SU-DHL-6 (cell line): ENCODE measurements around the gene NAGPA.

Experiments used
- H2AFZ ChIP-seq: fragments of 200-600 bp; sonication (generic); 2 replicates; pipeline ENCODE4 v1.6.1; 2014; ENCODE audit warnings: low read depth, mild to moderate bottlenecking, moderate library complexity, mixed read lengths, antibody characterized with exemption, low read length; ENCODE audit not compliant: severe bottlenecking
- H3F3A ChIP-seq: fragments of 200-600 bp; shearing (Covaris generic); 2 replicates; pipeline ENCODE4 v1.6.0; 2016; ENCODE audit warnings: antibody characterized with exemption, mild to moderate bottlenecking; ENCODE audit not compliant: insufficient read depth
- H3K27ac ChIP-seq: fragments of 200-600 bp; sonication (generic); 2 replicates; pipeline ENCODE4 v1.5.1; 2016; ENCODE audit warnings: low read depth, mild to moderate bottlenecking, low read length, moderate library complexity, mixed read lengths
- H3K27me3 ChIP-seq: fragments of 200-600 bp; sonication (generic), shearing (Covaris generic); 2 replicates; pipeline ENCODE4 v1.6.0; 2014; ENCODE audit warnings: mild to moderate bottlenecking, low read length
- H3K36me3 ChIP-seq: fragments of 200-600 bp; sonication (generic); 2 replicates; pipeline ENCODE4 v1.6.1; 2014; ENCODE audit warnings: mild to moderate bottlenecking, low read length, mixed read lengths
- H3K4me2 ChIP-seq: fragments of 300-600, 200-600 bp; shearing (Covaris generic), sonication (generic); 2 replicates; pipeline ENCODE4 v1.6.0; 2014; ENCODE audit warnings: low read length, low read depth, mild to moderate bottlenecking; ENCODE audit not compliant: poor library complexity, severe bottlenecking
- H3K4me3 ChIP-seq: fragments of 200-600 bp; sonication (generic); 2 replicates; pipeline ENCODE4 v1.5.1; 2014; ENCODE audit warnings: antibody characterized with exemption, low read length, mild to moderate bottlenecking, mixed read lengths; ENCODE audit not compliant: insufficient read depth, poor library complexity, severe bottlenecking
- H3K79me2 ChIP-seq: fragments of 200-600 bp; sonication (generic); 2 replicates; pipeline ENCODE4 v1.6.1; 2014; ENCODE audit warnings: mild to moderate bottlenecking, low read length, moderate library complexity; ENCODE audit not compliant: insufficient read depth
- H3K9ac ChIP-seq: fragments of 200-600 bp; sonication (generic); 2 replicates; pipeline ENCODE4 v1.7.0; 2014; ENCODE audit warnings: mild to moderate bottlenecking, low read length
- H3K9me2 ChIP-seq: fragments of 200-600 bp; sonication (generic); replicated peaks from 2 replicates; pipeline ENCODE4 v1.6.1; 2014; ENCODE audit warnings: low read length; ENCODE audit not compliant: insufficient read depth
- H3K9me3 ChIP-seq: fragments of 200-600 bp; sonication (generic); 2 replicates; pipeline ENCODE4 v1.6.1; 2014; ENCODE audit warnings: low read length, mixed read lengths; ENCODE audit not compliant: insufficient read depth
- H4K20me1 ChIP-seq: fragments of 200-600 bp; sonication (generic); 2 replicates; pipeline ENCODE4 v1.6.1; 2014; ENCODE audit warnings: low read depth, mild to moderate bottlenecking, antibody characterized with exemption, low read length, moderate library complexity, mixed read lengths
- EZH2phosphoT487 ChIP-seq: fragments of 200-600 bp; sonication (generic), shearing (Covaris generic); conservative IDR thresholded peaks from 2 replicates; pipeline ENCODE4 v1.6.1; 2018; ENCODE audit warnings: mild to moderate bottlenecking, antibody characterized with exemption, low read length, moderate library complexity, mixed read lengths
- TF ChIP-seq, protein P1 (sequence below): fragments of 200-600 bp; sonication (generic); IDR thresholded peaks from one replicate; pipeline ENCODE4 v1.5.1; 2017; ENCODE audit warnings: antibody characterized with exemption, mild to moderate bottlenecking, low read length, moderate library complexity; ENCODE audit not compliant: insufficient read depth, poor library complexity, severe bottlenecking

The NAGPA gene

GRCh38 chr16:4988647-4989046 is 45.1 kb downstream of the NAGPA start:
- no peak for TF ChIP-seq EZH2phosphoT487
- TF ChIP-seq, protein P1, sequence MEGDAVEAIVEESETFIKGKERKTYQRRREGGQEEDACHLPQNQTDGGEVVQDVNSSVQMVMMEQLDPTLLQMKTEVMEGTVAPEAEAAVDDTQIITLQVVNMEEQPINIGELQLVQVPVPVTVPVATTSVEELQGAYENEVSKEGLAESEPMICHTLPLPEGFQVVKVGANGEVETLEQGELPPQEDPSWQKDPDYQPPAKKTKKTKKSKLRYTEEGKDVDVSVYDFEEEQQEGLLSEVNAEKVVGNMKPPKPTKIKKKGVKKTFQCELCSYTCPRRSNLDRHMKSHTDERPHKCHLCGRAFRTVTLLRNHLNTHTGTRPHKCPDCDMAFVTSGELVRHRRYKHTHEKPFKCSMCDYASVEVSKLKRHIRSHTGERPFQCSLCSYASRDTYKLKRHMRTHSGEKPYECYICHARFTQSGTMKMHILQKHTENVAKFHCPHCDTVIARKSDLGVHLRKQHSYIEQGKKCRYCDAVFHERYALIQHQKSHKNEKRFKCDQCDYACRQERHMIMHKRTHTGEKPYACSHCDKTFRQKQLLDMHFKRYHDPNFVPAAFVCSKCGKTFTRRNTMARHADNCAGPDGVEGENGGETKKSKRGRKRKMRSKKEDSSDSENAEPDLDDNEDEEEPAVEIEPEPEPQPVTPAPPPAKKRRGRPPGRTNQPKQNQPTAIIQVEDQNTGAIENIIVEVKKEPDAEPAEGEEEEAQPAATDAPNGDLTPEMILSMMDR = no peak
- Histone ChIP-seq H3K9me3 (peaks cover 4% of the 10 kb centered on the region; the same call in 1 of the 2 replicates), H4K20me1 (no peaks in the 10 kb centered on the region)

DNA sequence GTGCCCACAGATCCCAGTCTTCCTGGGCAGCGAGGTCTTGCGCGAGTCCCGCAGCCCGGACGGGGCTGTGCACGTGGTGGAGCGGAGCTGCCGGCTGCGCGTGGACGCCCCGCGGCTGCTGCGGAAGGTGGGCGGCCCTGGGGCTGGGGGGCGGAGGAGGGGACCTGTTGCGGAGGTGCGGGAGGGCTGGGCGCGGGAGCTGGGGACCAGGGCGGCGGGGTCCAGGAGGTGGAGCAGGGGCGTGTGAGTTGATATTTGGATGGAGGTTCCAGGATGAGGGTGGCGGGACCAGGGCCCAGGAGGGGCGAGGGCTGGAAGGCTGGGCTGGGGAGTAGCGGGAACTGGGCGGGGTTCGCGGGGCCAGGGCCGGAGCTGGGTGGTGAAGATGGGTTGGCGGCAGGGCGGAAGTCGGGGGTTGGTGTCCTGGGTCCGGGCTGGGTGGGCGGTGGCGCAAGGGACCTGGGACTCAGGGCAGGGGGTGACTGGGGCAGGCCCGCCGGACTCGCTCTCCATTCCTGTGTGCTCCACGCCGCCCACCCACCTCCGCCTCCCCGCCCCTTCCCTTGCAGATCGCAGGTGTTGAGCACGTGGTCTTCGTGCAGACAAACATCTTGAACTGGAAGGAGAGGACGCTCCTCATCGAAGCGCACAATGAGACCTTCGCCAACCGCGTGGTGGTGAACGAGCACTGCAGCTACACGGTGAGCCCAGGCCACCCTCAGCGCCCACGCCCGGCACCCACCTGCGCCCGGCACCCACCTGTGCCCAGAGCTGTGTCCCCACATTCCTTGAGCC is 46.0 kb downstream of the NAGPA start:
- Histone ChIP-seq H2AFZ (no peak overlapping the region), H3K9me2 (no peaks in the 10 kb centered on the region), H3K9ac (no peak overlapping the region), H4K20me1 (no peaks in the 10 kb centered on the region), H3K4me2 (no peak overlapping the region), H3K27ac (no peak overlapping the region), H3K79me2 (no peaks in the 10 kb centered on the region), H3K9me3 (peaks cover 4% of the 10 kb centered on the region; the same call in 1 of the 2 replicates), H3K4me3 (no peak overlapping the region), H3K27me3 (0 out of 2 replicates have a peak, but pooled peaks cover 2% of the 10 kb centered on the region), H3K36me3 (no peaks in the 10 kb centered on the region), H3F3A (no peaks in the 10 kb centered on the region)
- no peak for TF ChIP-seq EZH2phosphoT487
- TF ChIP-seq, protein P1 = no peak

More at GRCh38 chr16:4988647-4989046, 45.1 kb downstream of the NAGPA start:
- Histone ChIP-seq H3K27ac (no peak overlapping the region), H2AFZ (no peak overlapping the region), H3K79me2 (no peaks in the 10 kb centered on the region), H3K36me3 (no peaks in the 10 kb centered on the region), H3K9ac (no peak overlapping the region), H3K27me3 (0 out of 2 replicates have a peak, but pooled peaks cover 2% of the 10 kb centered on the region), H3K9me2 (no peaks in the 10 kb centered on the region), H3F3A (no peaks in the 10 kb centered on the region), H3K4me3 (no peak overlapping the region), H3K4me2 (no peak overlapping the region)

DNA sequence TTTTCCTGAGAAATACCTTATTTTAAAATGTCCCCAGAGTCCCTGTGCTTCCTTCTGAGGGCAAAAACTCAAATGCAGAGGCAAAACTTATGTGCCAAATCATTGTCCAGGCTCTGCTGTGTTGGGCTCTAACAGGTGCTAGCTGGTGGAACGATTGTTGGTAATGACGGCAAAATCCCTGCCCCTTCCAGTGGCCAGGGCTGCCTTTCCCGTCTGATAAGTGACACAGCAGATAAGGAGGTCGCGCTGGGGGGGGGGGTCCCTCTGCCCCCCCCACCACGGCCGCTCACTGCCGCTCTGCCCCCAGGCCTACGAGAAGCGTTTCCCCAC is 46.5 kb downstream of the NAGPA start:
- H3K9me2 ChIP-seq = no peaks in the 10 kb centered on the region
- no peaks in the 10 kb centered on the region for H3F3A ChIP-seq
- 0 out of 2 replicates have a peak, but pooled peaks cover 2% of the 10 kb centered on the region for H3K27me3 ChIP-seq
- no peak overlapping the region for H3K9ac ChIP-seq
- no peak overlapping the region for H2AFZ ChIP-seq
- no peak overlapping the region for H3K4me2 ChIP-seq
- no peaks in the 10 kb centered on the region for H3K36me3 ChIP-seq
- no peaks in the 10 kb centered on the region for H4K20me1 ChIP-seq
- H3K9me3 ChIP-seq = peaks cover 4% of the 10 kb centered on the region; the same call in 1 of the 2 replicates
- TF ChIP-seq, protein P1 = no peak
- no peak for TF ChIP-seq EZH2phosphoT487
- H3K79me2 ChIP-seq = no peaks in the 10 kb centered on the region
- no peak overlapping the region for H3K4me3 ChIP-seq
- H3K27ac ChIP-seq = no peak overlapping the region
